GM23248 (cell line): Measurements from ENCODE around the gene PALMD. TPM values are rescaled to one million over a fixed set of nuclear protein-coding genes. Genes with fewer than 3 reads are reported as not detected.

Source experiments
- DNase-seq: peaks from one replicate; pipeline ENCODE4 v3.0.0-alpha.2; 2015
- H2AFZ ChIP-seq: fragments of 200-600 bp; sonication (generic); 2 replicates; pipeline ENCODE4 v1.6.1; 2016; ENCODE audit warnings: antibody characterized with exemption
- H3F3A ChIP-seq: fragments of 200-600 bp; sonication (generic); 2 replicates; pipeline ENCODE4 v1.6.1; 2016; ENCODE audit warnings: mild to moderate bottlenecking, antibody characterized with exemption, mixed run types; ENCODE audit not compliant: insufficient read depth
- H3K27ac ChIP-seq: fragments of 200-600 bp; sonication (generic); 2 replicates; pipeline ENCODE4 v1.5.1; 2016; ENCODE audit warnings: mild to moderate bottlenecking
- H3K27me3 ChIP-seq: fragments of 200-600 bp; sonication (generic); replicated peaks from 2 replicates; pipeline ENCODE4 v1.6.1; 2016; ENCODE audit warnings: mild to moderate bottlenecking; ENCODE audit not compliant: insufficient read depth
- H3K36me3 ChIP-seq: fragments of 200-600 bp; sonication (generic); 2 replicates; pipeline ENCODE4 v1.6.1; 2016; ENCODE audit warnings: low read depth, mild to moderate bottlenecking
- H3K4me1 ChIP-seq: fragments of 200-600 bp; sonication (generic); 2 replicates; pipeline ENCODE4 v1.6.1; 2016; ENCODE audit warnings: mild to moderate bottlenecking; ENCODE audit not compliant: insufficient read depth
- H3K4me2 ChIP-seq: fragments of 200-600 bp; sonication (generic); one replicate; pipeline ENCODE4 v1.6.1; 2016; ENCODE audit warnings: mild to moderate bottlenecking; ENCODE audit not compliant: unreplicated experiment
- H3K4me3 ChIP-seq: fragments of 200-600 bp; sonication (generic); 2 replicates; pipeline ENCODE4 v1.5.1; 2016; ENCODE audit warnings: mild to moderate bottlenecking
- H3K79me2 ChIP-seq: fragments of 200-600 bp; sonication (generic); 2 replicates; pipeline ENCODE4 v1.6.1; 2016; ENCODE audit warnings: mild to moderate bottlenecking; ENCODE audit not compliant: insufficient read depth
- H3K9ac ChIP-seq: fragments of 200-600 bp; sonication (generic); 2 replicates; pipeline ENCODE4 v1.6.1; 2016; ENCODE audit warnings: mild to moderate bottlenecking
- H3K9me2 ChIP-seq: fragments of 200-600 bp; sonication (generic); 2 replicates; pipeline ENCODE4 v1.6.1; 2016; ENCODE audit warnings: mixed run types, mild to moderate bottlenecking, moderate library complexity; ENCODE audit not compliant: insufficient read depth
- H3K9me3 ChIP-seq: fragments of 200-600 bp; sonication (generic); one replicate; pipeline ENCODE4 v1.6.1; 2017; ENCODE audit warnings: low read depth
- H4K20me1 ChIP-seq: fragments of 200-600 bp; sonication (generic); 2 replicates; pipeline ENCODE4 v1.6.0; 2016; ENCODE audit not compliant: insufficient read depth
- EZH2 ChIP-seq: fragments of 200-600 bp; sonication (generic); IDR thresholded peaks from 2 replicates; pipeline ENCODE4 v1.6.1; 2018; ENCODE audit warnings: antibody characterized with exemption, mild to moderate bottlenecking; ENCODE audit not compliant: insufficient read depth, poor library complexity, severe bottlenecking
- EZH2phosphoT487 ChIP-seq: fragments of 200-600 bp; sonication (generic); IDR thresholded peaks from 2 replicates; pipeline ENCODE4 v1.6.1; 2018; ENCODE audit warnings: antibody characterized with exemption, moderate library complexity, mild to moderate bottlenecking, low read depth; ENCODE audit not compliant: insufficient read depth
- WGBS, 2 experiments: methylation state at CpG; one replicate each; pipeline ENCODE4 v1.1.6; 2015 to 2017; ENCODE audit warnings: low lambda C conversion rate in 2 of 2, low coverage in 1 of 2; ENCODE audit errors: missing lambda C conversion rate in 2 of 2; 5-methylcytosine and 5-hydroxymethylcytosine counted together
- in situ Hi-C: fragments of 300-500 bp; cut with MboI; formaldehyde crosslinking; loops from 2 replicates; pipeline ENCODE4 v1.15.0; 2020
- polyA plus RNA-seq: library from polyadenylated mRNA; unstranded; fragments of >200 nt; fragmentation: Nextera tagmentation; extraction: Ambion mirVana; gene quantifications from 2 replicates; pipeline ENCODE4 v1.2.1, GENCODE V29; 2016
- total RNA-seq: library from RNA; depleted of rRNA; stranded (reverse); fragments of >200 nt; shearing (Covaris generic); gene quantifications from 2 replicates; pipeline ENCODE4 v1.2.3, GENCODE V29; 2014

Gene PALMD
- total and polyA plus RNA-seq, 2 experiments from 2014 or later: 0.09 to 0.11 TPM

- H3K36me3 ChIP-seq: no peaks in the 10 kb centered on the region
- TF ChIP-seq EZH2phosphoT487 (no peak), EZH2 (no peak)
- peaks cover 15% of the 10 kb centered on the region for H3K4me1 ChIP-seq
- H2AFZ ChIP-seq: no peak overlapping the region
- no peak overlapping the region for H3K9ac ChIP-seq
- no peaks in the 10 kb centered on the region for H3K9me3 ChIP-seq
- DNase-seq: no peak
- no peaks in the 10 kb centered on the region for H4K20me1 ChIP-seq
- no peak overlapping the region for H3K4me2 ChIP-seq
- H3K9me2 ChIP-seq: no peaks in the 10 kb centered on the region
- H3F3A ChIP-seq: 0 out of 2 replicates have a peak, but pooled peaks cover 3% of the 10 kb centered on the region
- H3K27me3 ChIP-seq: no peaks in the 10 kb centered on the region
- no peak overlapping the region for H3K27ac ChIP-seq
- no peaks in the 10 kb centered on the region for H3K79me2 ChIP-seq
- no peak overlapping the region for H3K4me3 ChIP-seq
- in situ Hi-C loops: loop anchor here (25.0 kb wide), 1 partner anchor 188 kb away; no protein-coding TSS in a partner anchor
Measured at GRCh38 chr1:99675292-99675691, 29.4 kb downstream of the PALMD start.

- H3K79me2 ChIP-seq: no peaks in the 10 kb centered on the region
- no peaks in the 10 kb centered on the region for H3K27me3 ChIP-seq
- H3K4me3 ChIP-seq: no peak overlapping the region
- peaks cover 20% of the 10 kb centered on the region for H3K4me1 ChIP-seq
- H3K4me2 ChIP-seq: no peak overlapping the region
- DNase-seq: no peak
- H3K36me3 ChIP-seq: no peaks in the 10 kb centered on the region
- TF ChIP-seq EZH2phosphoT487 (no peak), EZH2 (no peak)
- no peak overlapping the region for H3K27ac ChIP-seq
- 0 out of 2 replicates have a peak, but pooled peaks cover 3% of the 10 kb centered on the region for H3F3A ChIP-seq
- H3K9ac ChIP-seq: no peak overlapping the region
- H2AFZ ChIP-seq: no peak overlapping the region
- WGBS, 2 experiments: 100% methylated on average over 1 of the region's 1 CpG
- no peaks in the 10 kb centered on the region for H3K9me2 ChIP-seq
- in situ Hi-C loops: loop anchor here (25.0 kb wide), 1 partner anchor 189 kb away; no protein-coding TSS in a partner anchor
- no peaks in the 10 kb centered on the region for H3K9me3 ChIP-seq
- H4K20me1 ChIP-seq: no peaks in the 10 kb centered on the region
Measured at GRCh38 chr1:99675994-99676393, 30.1 kb downstream of the PALMD start.

GRCh38 chr1:99676876-99677275 is 31.0 kb downstream of the PALMD start:
- H3F3A ChIP-seq: peaks cover 6% of the 10 kb centered on the region
- DNase-seq: no peak
- H3K9ac ChIP-seq: no peak overlapping the region
- TF ChIP-seq EZH2phosphoT487 (no peak), EZH2 (no peak)
- no peak overlapping the region for H3K4me3 ChIP-seq
- no peaks in the 10 kb centered on the region for H3K27me3 ChIP-seq
- no peaks in the 10 kb centered on the region for H3K36me3 ChIP-seq
- H3K9me3 ChIP-seq: no peaks in the 10 kb centered on the region
- H3K79me2 ChIP-seq: no peaks in the 10 kb centered on the region
- peaks cover 22% of the 10 kb centered on the region for H3K4me1 ChIP-seq
- H3K9me2 ChIP-seq: no peaks in the 10 kb centered on the region
- no peak overlapping the region for H3K4me2 ChIP-seq
- no peak overlapping the region for H3K27ac ChIP-seq
- in situ Hi-C loops: loop anchor here (25.0 kb wide), 1 partner anchor 190 kb away; no protein-coding TSS in a partner anchor
- H2AFZ ChIP-seq: no peak overlapping the region
- no peaks in the 10 kb centered on the region for H4K20me1 ChIP-seq

GRCh38 chr1:99677416-99677815 is 31.5 kb downstream of the PALMD start:
- peaks cover 24% of the 10 kb centered on the region for H3K4me1 ChIP-seq
- no peaks in the 10 kb centered on the region for H3K36me3 ChIP-seq
- in situ Hi-C loops: loop anchor here (25.0 kb wide), 1 partner anchor 190 kb away; no protein-coding TSS in a partner anchor
- 79 to 81% methylated on average over 2 of the region's 2 CpGs for WGBS, 2 experiments
- H3K4me3 ChIP-seq: no peak overlapping the region
- no peak overlapping the region for H2AFZ ChIP-seq
- H3F3A ChIP-seq: peaks cover 10% of the 10 kb centered on the region
- H3K27me3 ChIP-seq: no peaks in the 10 kb centered on the region
- no peak overlapping the region for H3K27ac ChIP-seq
- DNase-seq: no peak
- H3K9me3 ChIP-seq: no peaks in the 10 kb centered on the region
- TF ChIP-seq EZH2phosphoT487: no peak
- TF ChIP-seq EZH2: no peak
- no peaks in the 10 kb centered on the region for H4K20me1 ChIP-seq
- no peak overlapping the region for H3K9ac ChIP-seq
- H3K79me2 ChIP-seq: no peaks in the 10 kb centered on the region
- H3K4me2 ChIP-seq: no peak overlapping the region
- H3K9me2 ChIP-seq: no peaks in the 10 kb centered on the region

GRCh38 chr1:99680270-99680669 is 34.4 kb downstream of the PALMD start:
- Histone ChIP-seq H3K4me1 (peaks cover 26% of the 10 kb centered on the region), H3K9me2 (no peaks in the 10 kb centered on the region), H4K20me1 (no peaks in the 10 kb centered on the region), H3F3A (peaks cover 12% of the 10 kb centered on the region), H2AFZ (no peak overlapping the region), H3K9me3 (no peaks in the 10 kb centered on the region), H3K27ac (no peak overlapping the region), H3K27me3 (no peaks in the 10 kb centered on the region), H3K9ac (no peak overlapping the region), H3K79me2 (no peaks in the 10 kb centered on the region), H3K36me3 (no peaks in the 10 kb centered on the region), H3K4me2 (peak overlapping the region; percentile 33), H3K4me3 (no peak overlapping the region)
- in situ Hi-C loops: loop anchor here (25.0 kb wide), 1 partner anchor 193 kb away; no protein-coding TSS in a partner anchor
- TF ChIP-seq EZH2phosphoT487 (no peak), EZH2 (no peak)
- 91 to 95% methylated on average over 1 of the region's 1 CpG for WGBS, 2 experiments
- DNase-seq: peak; percentile 50
